Epithelial cell of prostate (primary cell): ENCODE measurements around the gene GALNT5.
"Not testable (repeated sequence)": the region's sequence is repeated elsewhere in the genome, so short reads cannot be mapped to it uniquely, and the experiment has no call there.

Experiments
- DNase-seq: peaks from one replicate; pipeline ENCODE4 v3.0.0-alpha.2; 2011; ENCODE audit warnings: low read depth, low spot score
- H3K27ac ChIP-seq: fragments of 450-650 bp; 2 replicates; pipeline ENCODE4 v1.5.1; 2017; ENCODE audit warnings: mild to moderate bottlenecking

The GALNT5 gene

GRCh38 chr2:157257312-157258252 is at the start of gene GALNT5:
Gene GALNT5 (plus strand): TSS chr2:157257705. CDS start chr2:157258083, 378 bp downstream.
- H3K27ac ChIP-seq = peak within 1 kb of the TSS; percentile 90
- DNase-seq = no peak

- no peak for DNase-seq
- H3K27ac ChIP-seq = no peak overlapping the region
Observed at GRCh38 chr2:157216286-157216965, 41.1 kb upstream of the GALNT5 start.

- no peak overlapping the region for H3K27ac ChIP-seq
- DNase-seq = no peak
Observed at GRCh38 chr2:157217409-157217808, 40.1 kb upstream of the GALNT5 start.

- DNase-seq = no peak
Observed at GRCh38 chr2:157218911-157219310, 38.6 kb upstream of the GALNT5 start.

GRCh38 chr2:157220502-157220901 is 37.0 kb upstream of the GALNT5 start:
- DNase-seq = no peak
- no peak overlapping the region for H3K27ac ChIP-seq

More at GRCh38 chr2:157218911-157219310, 38.6 kb upstream of the GALNT5 start:
- H3K27ac ChIP-seq = no peak overlapping the region

GRCh38 chr2:157221394-157221988 is 36.0 kb upstream of the GALNT5 start:
- H3K27ac ChIP-seq = no peak overlapping the region
- DNase-seq = no peak

GRCh38 chr2:157223624-157224205 is 33.8 kb upstream of the GALNT5 start:
- H3K27ac ChIP-seq = no peak overlapping the region
- no peak for DNase-seq

GRCh38 chr2:157224448-157224847 is 33.1 kb upstream of the GALNT5 start:
- DNase-seq, H3K27ac ChIP-seq: not testable (repeated sequence)

- DNase-seq = no peak
Observed at GRCh38 chr2:157227592-157227991, 29.9 kb upstream of the GALNT5 start.

GRCh38 chr2:157228946-157229345 is 28.6 kb upstream of the GALNT5 start:
- no peak overlapping the region for H3K27ac ChIP-seq
- DNase-seq = no peak

More at GRCh38 chr2:157227592-157227991, 29.9 kb upstream of the GALNT5 start:
- H3K27ac ChIP-seq = no peak overlapping the region

GRCh38 chr2:157229572-157229971 is 27.9 kb upstream of the GALNT5 start:
- DNase-seq = no peak
- no peak overlapping the region for H3K27ac ChIP-seq

- DNase-seq = no peak
Observed at GRCh38 chr2:157231476-157231875, 26.0 kb upstream of the GALNT5 start.

GRCh38 chr2:157233506-157233905 is 24.0 kb upstream of the GALNT5 start:
- DNase-seq = no peak
- no peak overlapping the region for H3K27ac ChIP-seq

More at GRCh38 chr2:157231476-157231875, 26.0 kb upstream of the GALNT5 start:
- no peak overlapping the region for H3K27ac ChIP-seq

GRCh38 chr2:157236404-157236803 is 21.1 kb upstream of the GALNT5 start:
- peak; percentile 57 for DNase-seq
- peak overlapping the region; percentile 49 for H3K27ac ChIP-seq

- no peak overlapping the region for H3K27ac ChIP-seq
- DNase-seq = no peak
Observed at GRCh38 chr2:157238296-157238695, 19.2 kb upstream of the GALNT5 start.

- H3K27ac ChIP-seq = peak overlapping the region; percentile 100
Observed at GRCh38 chr2:157244691-157245090, 12.8 kb upstream of the GALNT5 start.

GRCh38 chr2:157245144-157245840 is 12.2 kb upstream of the GALNT5 start:
- DNase-seq = no peak
- H3K27ac ChIP-seq = peak overlapping the region; percentile 100

More at GRCh38 chr2:157244691-157245090, 12.8 kb upstream of the GALNT5 start:
- DNase-seq = no peak

GRCh38 chr2:157245846-157246764 is 11.4 kb upstream of the GALNT5 start:
- peak overlapping the region; percentile 100 for H3K27ac ChIP-seq
- DNase-seq = peak; percentile 95
